Measurements from ENCODE around the gene USP36.

The USP36 gene

GRCh38 chr17:78797213-78797612 lies 43.4 kb downstream of the USP36 start:
- Mint-ChIP-seq H3K27me3 (no peaks in the 10 kb centered on the region), H3K36me3 (peaks cover 84% of the 10 kb centered on the region), H3K4me1 (peaks cover 23% of the 10 kb centered on the region), H3K27ac (no peak overlapping the region), H3K4me3 (no peak overlapping the region), H3K9me3 (no peaks in the 10 kb centered on the region)
- no peak for ATAC-seq

GRCh38 chr17:78796517-78796900 lies 44.1 kb downstream of the USP36 start:
- Mint-ChIP-seq H3K27me3 (no peaks in the 10 kb centered on the region), H3K27ac (no peak overlapping the region), H3K9me3 (no peaks in the 10 kb centered on the region), H3K36me3 (peaks cover 87% of the 10 kb centered on the region), H3K4me3 (no peak overlapping the region), H3K4me1 (peaks cover 23% of the 10 kb centered on the region)
- no peak for ATAC-seq

- ATAC-seq = no peak
- H3K27ac Mint-ChIP-seq = no peak overlapping the region
- no peaks in the 10 kb centered on the region for H3K27me3 Mint-ChIP-seq
- H3K4me3 Mint-ChIP-seq = no peak overlapping the region
- H3K9me3 Mint-ChIP-seq = no peaks in the 10 kb centered on the region
- peaks cover 81% of the 10 kb centered on the region for H3K36me3 Mint-ChIP-seq
- H3K4me1 Mint-ChIP-seq = peaks cover 23% of the 10 kb centered on the region
Measured at GRCh38 chr17:78795861-78796516, 44.6 kb downstream of the USP36 start.

- H3K4me3 Mint-ChIP-seq = no peak overlapping the region
Measured at GRCh38 chr17:78794864-78795640, 45.6 kb downstream of the USP36 start.

GRCh38 chr17:78794399-78794798 lies 46.2 kb downstream of the USP36 start:
- H3K27me3 Mint-ChIP-seq = no peaks in the 10 kb centered on the region
- H3K36me3 Mint-ChIP-seq = peaks cover 68% of the 10 kb centered on the region
- H3K9me3 Mint-ChIP-seq = no peaks in the 10 kb centered on the region
- no peak for ATAC-seq
- no peak overlapping the region for H3K27ac Mint-ChIP-seq
- H3K4me3 Mint-ChIP-seq = no peak overlapping the region
- peaks cover 10% of the 10 kb centered on the region for H3K4me1 Mint-ChIP-seq

More at GRCh38 chr17:78794864-78795640, 45.6 kb downstream of the USP36 start:
- no peaks in the 10 kb centered on the region for H3K9me3 Mint-ChIP-seq
- peaks cover 75% of the 10 kb centered on the region for H3K36me3 Mint-ChIP-seq
- H3K4me1 Mint-ChIP-seq = peaks cover 17% of the 10 kb centered on the region
- no peak overlapping the region for H3K27ac Mint-ChIP-seq
- H3K27me3 Mint-ChIP-seq = no peaks in the 10 kb centered on the region
- ATAC-seq = no peak

- no peaks in the 10 kb centered on the region for H3K9me3 Mint-ChIP-seq
- no peak overlapping the region for H3K4me3 Mint-ChIP-seq
- peaks cover 6% of the 10 kb centered on the region for H3K4me1 Mint-ChIP-seq
- H3K36me3 Mint-ChIP-seq = peaks cover 64% of the 10 kb centered on the region
- no peak overlapping the region for H3K27ac Mint-ChIP-seq
- no peaks in the 10 kb centered on the region for H3K27me3 Mint-ChIP-seq
- no peak for ATAC-seq
Measured at GRCh38 chr17:78793968-78794367, 46.6 kb downstream of the USP36 start.

GRCh38 chr17:78793415-78793814 lies 47.2 kb downstream of the USP36 start:
- peaks cover under 1% of the 10 kb centered on the region for H3K4me1 Mint-ChIP-seq
- no peak overlapping the region for H3K27ac Mint-ChIP-seq
- H3K4me3 Mint-ChIP-seq = no peak overlapping the region
- ATAC-seq = no peak
- H3K9me3 Mint-ChIP-seq = no peaks in the 10 kb centered on the region
- no peaks in the 10 kb centered on the region for H3K27me3 Mint-ChIP-seq
- peaks cover 61% of the 10 kb centered on the region for H3K36me3 Mint-ChIP-seq

GRCh38 chr17:78791840-78792709 lies 48.5 kb downstream of the USP36 start:
- no peak overlapping the region for H3K27ac Mint-ChIP-seq
- H3K36me3 Mint-ChIP-seq = peaks cover 58% of the 10 kb centered on the region
- H3K9me3 Mint-ChIP-seq = no peaks in the 10 kb centered on the region
- H3K27me3 Mint-ChIP-seq = no peaks in the 10 kb centered on the region
- no peak for ATAC-seq
- no peak overlapping the region for H3K4me3 Mint-ChIP-seq
- no peaks in the 10 kb centered on the region for H3K4me1 Mint-ChIP-seq

- Mint-ChIP-seq H3K4me3 (no peak overlapping the region), H3K36me3 (peaks cover 44% of the 10 kb centered on the region), H3K27ac (no peak overlapping the region), H3K27me3 (no peaks in the 10 kb centered on the region), H3K9me3 (no peaks in the 10 kb centered on the region), H3K4me1 (no peaks in the 10 kb centered on the region)
- no peak for ATAC-seq
Measured at GRCh38 chr17:78790552-78790951, 50.1 kb downstream of the USP36 start.

- H3K27me3 Mint-ChIP-seq = no peaks in the 10 kb centered on the region
- peaks cover 37% of the 10 kb centered on the region for H3K36me3 Mint-ChIP-seq
- no peak overlapping the region for H3K27ac Mint-ChIP-seq
- H3K4me3 Mint-ChIP-seq = no peak overlapping the region
- no peak for ATAC-seq
- H3K4me1 Mint-ChIP-seq = no peaks in the 10 kb centered on the region
- no peaks in the 10 kb centered on the region for H3K9me3 Mint-ChIP-seq
Measured at GRCh38 chr17:78789663-78790181, 50.9 kb downstream of the USP36 start.

GRCh38 chr17:78789149-78789662 lies 51.4 kb downstream of the USP36 start:
- H3K4me1 Mint-ChIP-seq = peaks cover under 1% of the 10 kb centered on the region
- ATAC-seq = no peak
- H3K36me3 Mint-ChIP-seq = peaks cover 32% of the 10 kb centered on the region
- no peaks in the 10 kb centered on the region for H3K27me3 Mint-ChIP-seq
- H3K4me3 Mint-ChIP-seq = no peak overlapping the region
- no peak overlapping the region for H3K27ac Mint-ChIP-seq
- H3K9me3 Mint-ChIP-seq = no peaks in the 10 kb centered on the region

GRCh38 chr17:78788451-78788850 lies 52.2 kb downstream of the USP36 start:
- H3K4me3 Mint-ChIP-seq = no peak overlapping the region
- H3K9me3 Mint-ChIP-seq = no peaks in the 10 kb centered on the region
- H3K36me3 Mint-ChIP-seq = peaks cover 26% of the 10 kb centered on the region
- H3K27me3 Mint-ChIP-seq = no peaks in the 10 kb centered on the region
- H3K4me1 Mint-ChIP-seq = peaks cover 8% of the 10 kb centered on the region
- H3K27ac Mint-ChIP-seq = no peak overlapping the region
- ATAC-seq = no peak

- H3K36me3 Mint-ChIP-seq = peaks cover 20% of the 10 kb centered on the region
- no peaks in the 10 kb centered on the region for H3K9me3 Mint-ChIP-seq
- no peak overlapping the region for H3K27ac Mint-ChIP-seq
- no peak for ATAC-seq
- H3K4me1 Mint-ChIP-seq = peaks cover 18% of the 10 kb centered on the region
- H3K4me3 Mint-ChIP-seq = no peak overlapping the region
- no peaks in the 10 kb centered on the region for H3K27me3 Mint-ChIP-seq
Measured at GRCh38 chr17:78787444-78787843, 53.2 kb downstream of the USP36 start.

GRCh38 chr17:78785663-78786057 lies 55.0 kb downstream of the USP36 start:
- no peak overlapping the region for H3K27ac Mint-ChIP-seq
- no peak for ATAC-seq

More at GRCh38 chr17:78785663-78786057, 55.0 kb downstream of the USP36 start:
- Mint-ChIP-seq H3K27me3 (no peaks in the 10 kb centered on the region), H3K9me3 (no peaks in the 10 kb centered on the region), H3K36me3 (peaks cover 12% of the 10 kb centered on the region), H3K4me3 (no peak overlapping the region), H3K4me1 (peaks cover 18% of the 10 kb centered on the region)

Data from stimulated activated memory B cell treated with anti-CD40 and anti-IgM and Interleukin-4, amounts not matched to agents 10 μg/mL and 1 μg/mL and 100 μg/mL, for 72 hours (primary cell).